Left ventricle myocardium superior (tissue), 1 donor: ENCODE data around the gene TYW1B. TPM values are rescaled to one million over a fixed set of nuclear protein-coding genes. Genes with fewer than 3 reads are reported as not detected.
"Not testable (repeated sequence)": the region's sequence is repeated elsewhere in the genome, so short reads cannot be mapped to it uniquely, and the experiment has no call there.

Experiments used
- ATAC-seq: fragments of 200-7000 bp; cut with Tn5 transposase; one replicate; pipeline ENCODE4 v1.9.1; 2020; ENCODE audit warnings: mild to moderate bottlenecking, moderate library complexity
- DNase-seq: peaks from one replicate; pipeline ENCODE4 v3.0.0-alpha.2; 2020
- intact Hi-C: fragments of 100-400 bp; cut with micrococcal nuclease; formaldehyde crosslinking; loops from one replicate; pipeline ENCODE4 v1.11.0; 2022
- total RNA-seq: library from RNA; stranded (reverse); fragmentation: NEBNext Ultra II Directional; extraction: Animal tissue kit (Norgen Biotek cat#: 25700); gene quantifications from one replicate; pipeline ENCODE4 v1.2.1, GENCODE V29; 2021
- donor health status: DM: no; HTN: yes; CAD: no; lungs with severe emphysema.

TYW1B gene
- total RNA-seq, 1 donor from 2014 or later: 2.8 TPM

- intact Hi-C loops, ATAC-seq, DNase-seq: not testable (repeated sequence)
Measured at GRCh38 chr7:72780289-72780894, 47.6 kb downstream of the TYW1B start.

GRCh38 chr7:72777167-72777566, 50.8 kb downstream of the TYW1B start:
- DNase-seq, ATAC-seq, intact Hi-C loops: not testable (repeated sequence)

GRCh38 chr7:72772627-72773026, 55.4 kb downstream of the TYW1B start:
- intact Hi-C loops, ATAC-seq: not testable (repeated sequence)

GRCh38 chr7:72766994-72767393, 61.0 kb downstream of the TYW1B start:
- intact Hi-C loops, ATAC-seq: not testable (repeated sequence)

More at GRCh38 chr7:72772627-72773026, 55.4 kb downstream of the TYW1B start:
- not testable (repeated sequence) for DNase-seq

GRCh38 chr7:72760602-72761001, 67.4 kb downstream of the TYW1B start:
- DNase-seq (no peak), ATAC-seq (no peak)
- intact Hi-C loops: no loop called here

More at GRCh38 chr7:72766994-72767393, 61.0 kb downstream of the TYW1B start:
- not testable (repeated sequence) for DNase-seq

- DNase-seq: no peak
- ATAC-seq: no peak
- intact Hi-C loops: no loop called here
Measured at GRCh38 chr7:72754312-72754711, 73.7 kb downstream of the TYW1B start.

GRCh38 chr7:72753781-72754180, 74.2 kb downstream of the TYW1B start:
- intact Hi-C loops: no loop called here
- ATAC-seq: no peak
- DNase-seq: no peak

- ATAC-seq, intact Hi-C loops, DNase-seq: not testable (repeated sequence)
Measured at GRCh38 chr7:72753229-72753628, 74.8 kb downstream of the TYW1B start.

GRCh38 chr7:72751978-72752377, 76.0 kb downstream of the TYW1B start:
- ATAC-seq (no peak), DNase-seq (no peak)
- intact Hi-C loops: no loop called here

GRCh38 chr7:72751378-72751777, 76.6 kb downstream of the TYW1B start:
- no peak for DNase-seq
- intact Hi-C loops: no loop called here

GRCh38 chr7:72748649-72749048, 79.4 kb downstream of the TYW1B start:
- ATAC-seq, intact Hi-C loops, DNase-seq: not testable (repeated sequence)

More at GRCh38 chr7:72751378-72751777, 76.6 kb downstream of the TYW1B start:
- ATAC-seq: no peak

GRCh38 chr7:72744244-72744926, 83.6 kb downstream of the TYW1B start:
- DNase-seq, intact Hi-C loops, ATAC-seq: not testable (repeated sequence)

GRCh38 chr7:72743801-72744200, 84.2 kb downstream of the TYW1B start:
- ATAC-seq, intact Hi-C loops, DNase-seq: not testable (repeated sequence)

GRCh38 chr7:72739716-72740115, 88.3 kb downstream of the TYW1B start:
- ATAC-seq, intact Hi-C loops, DNase-seq: not testable (repeated sequence)

- DNase-seq, intact Hi-C loops, ATAC-seq: not testable (repeated sequence)
Measured at GRCh38 chr7:72735855-72736254, 92.1 kb downstream of the TYW1B start.

GRCh38 chr7:72730815-72731214, 97.2 kb downstream of the TYW1B start:
- intact Hi-C loops, DNase-seq, ATAC-seq: not testable (repeated sequence)

- ATAC-seq, DNase-seq, intact Hi-C loops: not testable (repeated sequence)
Measured at GRCh38 chr7:72730384-72730783, 97.6 kb downstream of the TYW1B start.

- peak; percentile 61 for ATAC-seq
- intact Hi-C loops, DNase-seq: not testable (repeated sequence)
Measured at GRCh38 chr7:72729130-72729529, 98.9 kb downstream of the TYW1B start.

GRCh38 chr7:72722694-72723093, 105.3 kb downstream of the TYW1B start:
- ATAC-seq, DNase-seq: not testable (repeated sequence)

GRCh38 chr7:72720890-72721289, 107.1 kb downstream of the TYW1B start:
- ATAC-seq, DNase-seq, intact Hi-C loops: not testable (repeated sequence)

More at GRCh38 chr7:72722694-72723093, 105.3 kb downstream of the TYW1B start:
- intact Hi-C loops: not testable (repeated sequence)
